Measurements from ENCODE around the gene NSMCE4A.
"Not testable (repeated sequence)": the region's sequence is repeated elsewhere in the genome, so short reads cannot be mapped to it uniquely, and the experiment has no call there.

DNA sequence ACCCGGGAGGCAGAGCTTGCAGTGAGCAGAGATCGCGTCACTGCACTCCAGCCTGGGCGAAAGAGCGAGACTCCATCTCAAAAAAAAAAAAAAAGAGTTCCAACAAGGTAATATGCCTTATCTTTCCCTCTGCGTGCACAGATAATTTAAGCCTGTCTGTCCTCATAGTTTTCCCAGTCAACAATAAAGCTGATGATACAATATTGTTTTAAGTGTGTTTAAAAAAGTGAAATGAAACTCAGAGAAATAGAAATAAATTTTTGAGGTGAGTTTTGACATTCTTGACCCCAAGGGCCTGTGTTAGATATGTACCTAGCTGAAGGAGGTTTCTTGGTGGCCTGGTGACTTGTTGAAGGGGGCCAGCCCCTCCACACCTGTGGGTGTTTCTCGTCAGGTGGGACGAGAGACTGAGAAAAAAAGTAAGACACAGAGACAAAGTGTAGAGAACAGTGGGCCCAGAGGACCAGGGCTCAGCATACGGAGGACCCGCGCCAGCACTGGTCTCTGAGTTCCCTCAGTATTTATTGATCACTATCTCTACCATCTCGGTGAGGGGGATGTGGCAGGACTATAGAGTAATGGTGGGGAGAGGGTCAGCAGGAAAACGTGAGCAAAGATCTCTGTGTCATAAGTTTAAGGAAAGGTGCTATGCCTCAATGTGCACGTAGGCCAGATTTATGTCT lies 45.3 kb downstream of the NSMCE4A start:
- not testable (repeated sequence) for TF ChIP-seq JUNB (CRISPR knock-in tag; conservative IDR thresholded peaks at IDR 0.05); SRF (CRISPR knock-in tag; IDR thresholded peaks at IDR 0.05); ZNF766 (CRISPR knock-in tag; conservative IDR thresholded peaks at IDR 0.05)
- TF ChIP-seq, protein P1, sequence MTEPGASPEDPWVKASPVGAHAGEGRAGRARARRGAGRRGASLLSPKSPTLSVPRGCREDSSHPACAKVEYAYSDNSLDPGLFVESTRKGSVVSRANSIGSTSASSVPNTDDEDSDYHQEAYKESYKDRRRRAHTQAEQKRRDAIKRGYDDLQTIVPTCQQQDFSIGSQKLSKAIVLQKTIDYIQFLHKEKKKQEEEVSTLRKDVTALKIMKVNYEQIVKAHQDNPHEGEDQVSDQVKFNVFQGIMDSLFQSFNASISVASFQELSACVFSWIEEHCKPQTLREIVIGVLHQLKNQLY (CRISPR knock-in tag; conservative IDR thresholded peaks at IDR 0.05), result not testable (repeated sequence)
- TF ChIP-seq, protein P2, sequence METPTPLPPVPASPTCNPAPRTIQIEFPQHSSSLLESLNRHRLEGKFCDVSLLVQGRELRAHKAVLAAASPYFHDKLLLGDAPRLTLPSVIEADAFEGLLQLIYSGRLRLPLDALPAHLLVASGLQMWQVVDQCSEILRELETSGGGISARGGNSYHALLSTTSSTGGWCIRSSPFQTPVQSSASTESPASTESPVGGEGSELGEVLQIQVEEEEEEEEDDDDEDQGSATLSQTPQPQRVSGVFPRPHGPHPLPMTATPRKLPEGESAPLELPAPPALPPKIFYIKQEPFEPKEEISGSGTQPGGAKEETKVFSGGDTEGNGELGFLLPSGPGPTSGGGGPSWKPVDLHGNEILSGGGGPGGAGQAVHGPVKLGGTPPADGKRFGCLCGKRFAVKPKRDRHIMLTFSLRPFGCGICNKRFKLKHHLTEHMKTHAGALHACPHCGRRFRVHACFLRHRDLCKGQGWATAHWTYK (CRISPR knock-in tag; IDR thresholded peaks at IDR 0.05), result not testable (repeated sequence)
- TF ChIP-seq, protein P3, sequence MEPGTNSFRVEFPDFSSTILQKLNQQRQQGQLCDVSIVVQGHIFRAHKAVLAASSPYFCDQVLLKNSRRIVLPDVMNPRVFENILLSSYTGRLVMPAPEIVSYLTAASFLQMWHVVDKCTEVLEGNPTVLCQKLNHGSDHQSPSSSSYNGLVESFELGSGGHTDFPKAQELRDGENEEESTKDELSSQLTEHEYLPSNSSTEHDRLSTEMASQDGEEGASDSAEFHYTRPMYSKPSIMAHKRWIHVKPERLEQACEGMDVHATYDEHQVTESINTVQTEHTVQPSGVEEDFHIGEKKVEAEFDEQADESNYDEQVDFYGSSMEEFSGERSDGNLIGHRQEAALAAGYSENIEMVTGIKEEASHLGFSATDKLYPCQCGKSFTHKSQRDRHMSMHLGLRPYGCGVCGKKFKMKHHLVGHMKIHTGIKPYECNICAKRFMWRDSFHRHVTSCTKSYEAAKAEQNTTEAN (CRISPR knock-in tag; IDR thresholded peaks at IDR 0.05), result not testable (repeated sequence)

All from K562 (cell line).